ENCODE results near the gene CPE. TPM values are rescaled to one million over a fixed set of nuclear protein-coding genes. Genes with fewer than 3 reads are reported as not detected.

Gene CPE
- total and polyA plus RNA-seq, 2 donors (not counting 3 experiments of a cell fraction or from before 2014, with no cell fraction given) = 2.7 to 9.2 TPM

- DNase-seq (ENCODE audit: low read depth, low spot score) = peak; percentile 18
- ChIA-PET CTCF (interaction anchor here (0.7 to 1.4 kb wide), 4 partner anchors 25 to 253 kb away, joined by 3 to 4 read pairs (median 3); no protein-coding TSS in a partner anchor), POLR2A (no interaction called here)
- Histone ChIP-seq H2AFZ (ENCODE audit: low read depth, low read length) (no peak overlapping the region), H3K4me1 (ENCODE audit: control insufficient read depth, extremely low read depth, insufficient read depth, low read length) (no peaks in the 10 kb centered on the region), H4K20me1 (replicated peaks; ENCODE audit: control insufficient read depth, extremely low read depth, insufficient read depth, low read length) (no peaks in the 10 kb centered on the region), H3K9me3 (replicated peaks; ENCODE audit: control insufficient read depth, insufficient read depth, low read length) (no peaks in the 10 kb centered on the region), H3K79me2 (ENCODE audit: control insufficient read depth, insufficient read depth, low read length) (no peaks in the 10 kb centered on the region), H3K9me1 (replicated peaks; ENCODE audit: control insufficient read depth, extremely low read depth, insufficient read depth, low read length) (no peaks in the 10 kb centered on the region), H3K27me3 (ENCODE audit: control insufficient read depth in 2 of 2, insufficient read depth in 2 of 2, low read length in 2 of 2) (no peaks in the 10 kb centered on the region), H3K36me3 (ENCODE audit: control insufficient read depth in 2 of 2, extremely low read depth in 1 of 2, insufficient read depth in 2 of 2, low read length in 2 of 2) (no peaks in the 10 kb centered on the region), H3K9ac (replicated peaks; ENCODE audit: extremely low read depth, insufficient read depth, low read length) (no peak overlapping the region), H3K4me2 (ENCODE audit: insufficient read depth, low read length) (no peak overlapping the region), H3K4me3 (replicated peaks in 1 of 3; ENCODE audit: insufficient read depth in 1 of 3, low read depth in 1 of 3, low read length in 3 of 3) (no peak overlapping the region), H3K27ac (ENCODE audit: insufficient read depth, low read depth, low read length) (no peak overlapping the region)
- intact Hi-C loops (cut with micrococcal nuclease) (no loop called here), dilution Hi-C loops (cut with MboI; ENCODE audit: extremely low pct_ligation_motif_present, low sequenced_read_pairs) (no loop called here)
- TF ChIP-seq GATA2 (IDR thresholded peaks at IDR 0.05; ENCODE audit: insufficient read depth, insufficient read length, low read depth, low read length) (no peak), EZH2 (IDR thresholded peaks at IDR 0.05; ENCODE audit: borderline replicate concordance, low read depth, low read length, severe bottlenecking) (no peak), JUN (IDR thresholded peaks at IDR 0.05; ENCODE audit: borderline replicate concordance, insufficient read depth, insufficient read length, low read depth) (no peak), FOS (IDR thresholded peaks at IDR 0.05; ENCODE audit: borderline replicate concordance, insufficient read depth, low read length) (no peak), POLR2AphosphoS5 (IDR thresholded peaks at IDR 0.05; ENCODE audit: insufficient read depth, low read depth, low read length) (no peak), POLR2A (IDR thresholded peaks at IDR 0.05; ENCODE audit: low read depth, low read length) (no peak), CTCF (IDR thresholded peaks at IDR 0.05; ENCODE audit: extremely low read depth in 1 of 2, insufficient read depth in 1 of 2, low read depth in 1 of 2, low read length in 2 of 2) (no peak), MYC (IDR thresholded peaks at IDR 0.05; ENCODE audit: low read depth, low read length) (no peak)
- TF ChIP-seq, protein P1, sequence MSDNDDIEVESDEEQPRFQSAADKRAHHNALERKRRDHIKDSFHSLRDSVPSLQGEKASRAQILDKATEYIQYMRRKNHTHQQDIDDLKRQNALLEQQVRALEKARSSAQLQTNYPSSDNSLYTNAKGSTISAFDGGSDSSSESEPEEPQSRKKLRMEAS (IDR thresholded peaks at IDR 0.05; ENCODE audit: insufficient read depth, insufficient read length) = no peak
- FAIRE-seq = no peak
- no TSS peak for BruUV-seq (replicated peaks)
These were observed 5.8 kb downstream of the CPE start for GRCh38 chr4:165384598-165384997.

Data from endothelial cell of umbilical vein (primary cell).